GM18951 (cell line): ENCODE measurements around the gene CSF1R.

Experiments used
- POLR2A ChIP-seq: IDR thresholded peaks from 4 replicates; pipeline ENCODE4 v1.6.1; 2011; ENCODE audit warnings: mild to moderate bottlenecking; ENCODE audit not compliant: insufficient read length, insufficient read depth; ENCODE audit errors: extremely low read depth
- in situ Hi-C: fragments of 300-500 bp; cut with MboI; formaldehyde crosslinking; loops from one replicate; pipeline ENCODE4 v1.12.0; 2022; ENCODE audit warnings: low sequenced_read_pairs, mixed read lengths, inconsistent platforms; ENCODE audit not compliant: unreplicated experiment

Gene CSF1R

DNA sequence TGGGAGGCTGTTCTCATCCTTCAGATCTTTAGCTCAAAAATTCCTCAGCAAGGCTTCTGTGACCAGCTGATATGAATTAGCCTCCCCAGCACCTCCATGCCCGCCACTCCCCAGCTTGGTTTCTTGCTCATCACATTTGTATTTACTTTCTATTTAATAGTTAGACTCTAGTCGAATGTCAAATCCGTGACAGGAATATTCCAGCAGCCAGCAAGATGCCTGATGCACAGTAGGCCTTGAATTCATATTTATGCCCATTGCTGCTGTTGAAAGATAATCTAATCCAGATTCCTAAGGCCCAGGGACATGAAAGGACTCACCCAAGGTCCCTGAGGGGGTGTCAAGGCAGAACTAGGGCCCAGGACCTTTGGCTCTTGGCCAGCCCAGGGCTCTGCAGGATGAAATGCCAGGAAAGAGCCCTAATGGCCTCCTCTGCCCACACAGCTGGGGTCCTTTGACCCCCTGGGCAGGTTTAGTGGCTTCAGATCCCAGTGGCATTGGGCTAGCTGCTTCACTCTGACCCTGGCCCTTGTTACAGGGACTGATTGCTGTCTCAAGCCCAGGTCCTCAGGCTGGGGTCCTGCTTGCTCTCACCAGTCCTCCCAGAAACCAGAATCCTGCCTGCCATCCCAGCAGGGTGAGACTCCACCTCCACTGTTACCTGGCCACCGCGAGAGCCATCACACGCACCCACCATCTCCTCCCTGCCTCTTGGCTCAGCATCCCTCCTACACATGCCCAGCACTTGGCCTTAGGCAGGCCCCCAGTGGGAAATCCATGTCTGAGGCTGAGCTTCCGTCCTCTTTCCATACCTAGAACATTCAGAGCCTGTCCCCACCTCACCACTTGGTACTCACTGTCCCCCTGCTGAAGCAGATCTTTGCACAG is 7.3 kb downstream of the CSF1R start:
- in situ Hi-C loops, result no loop called here
- TF ChIP-seq POLR2A, result no peak

DNA sequence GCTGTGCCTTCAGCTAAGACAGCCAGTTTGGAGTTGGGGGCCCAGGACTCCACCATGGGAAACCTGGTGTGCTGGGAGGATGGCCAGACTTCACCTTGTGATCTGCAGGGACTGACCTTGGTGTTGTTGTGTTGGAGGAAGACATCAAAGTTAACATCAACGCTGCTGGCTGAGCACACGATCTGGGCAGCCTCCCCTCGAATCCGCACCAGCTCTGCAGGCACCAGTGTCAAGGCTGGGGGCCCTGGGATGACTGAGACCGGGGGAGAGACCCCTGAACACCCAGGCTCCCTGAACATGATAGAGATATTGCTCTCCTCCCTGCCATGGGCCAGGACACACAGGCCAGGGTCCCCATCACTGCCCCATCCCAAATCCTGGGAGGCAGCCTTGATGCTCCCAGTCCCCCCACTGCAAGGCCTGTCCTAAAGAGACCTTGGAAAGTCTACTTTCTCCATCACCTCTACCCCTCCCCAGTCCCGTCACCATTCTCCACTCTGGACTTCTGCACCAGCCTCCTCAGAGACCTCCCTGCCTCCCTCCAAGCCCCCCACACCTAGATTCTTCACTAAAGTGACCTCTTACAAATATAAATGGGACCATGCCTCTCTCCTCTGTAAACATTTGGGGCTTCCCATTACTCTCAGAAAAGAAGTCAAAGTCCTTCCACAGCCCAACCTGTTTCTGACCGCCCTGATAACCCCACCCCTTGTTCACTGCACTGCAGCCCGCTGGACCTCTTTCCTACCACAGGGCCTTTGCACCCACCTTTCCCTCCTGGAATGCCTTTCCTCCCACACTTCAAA is 8.2 kb downstream of the CSF1R start:
- in situ Hi-C loops, result no loop called here
- TF ChIP-seq POLR2A, result no peak

DNA sequence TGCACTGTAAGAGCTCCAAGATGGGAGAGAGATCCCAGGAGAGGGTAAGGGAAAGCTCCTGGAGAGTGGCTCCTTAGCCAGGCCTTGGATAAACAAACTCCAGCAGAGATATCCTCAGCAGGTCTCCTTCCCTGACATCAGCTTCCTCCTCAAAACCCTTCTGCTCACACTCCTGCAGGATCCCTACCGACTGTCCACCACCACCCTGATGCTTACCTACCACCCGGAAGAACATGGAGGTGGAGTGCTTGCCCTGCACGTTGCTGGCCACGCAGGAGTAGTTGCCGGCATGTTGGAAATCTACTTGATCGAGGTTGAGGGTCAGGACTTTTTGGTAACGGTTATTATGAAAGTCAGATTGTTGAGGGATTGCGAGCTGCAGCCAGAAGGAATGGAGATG is 9.3 kb downstream of the CSF1R start:
- TF ChIP-seq POLR2A, result no peak
- in situ Hi-C loops, result no loop called here

GRCh38 chr5:150075806-150076205 is 10.5 kb downstream of the CSF1R start:
- in situ Hi-C loops, result no loop called here
- TF ChIP-seq POLR2A, result no peak

DNA sequence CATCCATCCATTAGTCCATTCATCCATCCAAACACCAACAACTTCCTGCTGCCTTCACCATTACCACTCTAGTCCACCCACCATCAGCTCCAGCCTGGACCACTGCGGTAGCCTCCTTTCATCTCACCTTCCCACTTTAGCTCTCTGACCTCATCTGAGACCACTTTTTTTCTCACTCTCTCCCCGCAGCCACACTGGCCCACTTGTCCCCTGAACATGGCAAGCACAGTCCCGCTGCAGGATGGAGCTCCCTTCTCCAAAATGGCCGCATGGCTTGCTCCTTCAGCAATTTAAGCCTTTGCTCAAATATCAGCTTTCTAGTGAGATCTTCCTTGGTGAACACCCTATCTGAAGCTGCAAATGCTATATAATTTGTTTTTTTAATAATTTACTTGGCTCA is 11.1 kb downstream of the CSF1R start:
- no peak for TF ChIP-seq POLR2A
- in situ Hi-C loops, result no loop called here

GRCh38 chr5:150073677-150074076 is 12.7 kb downstream of the CSF1R start:
- in situ Hi-C loops, result no loop called here
- no peak for TF ChIP-seq POLR2A

GRCh38 chr5:150073086-150073625 is 13.2 kb downstream of the CSF1R start:
- in situ Hi-C loops, result no loop called here

DNA sequence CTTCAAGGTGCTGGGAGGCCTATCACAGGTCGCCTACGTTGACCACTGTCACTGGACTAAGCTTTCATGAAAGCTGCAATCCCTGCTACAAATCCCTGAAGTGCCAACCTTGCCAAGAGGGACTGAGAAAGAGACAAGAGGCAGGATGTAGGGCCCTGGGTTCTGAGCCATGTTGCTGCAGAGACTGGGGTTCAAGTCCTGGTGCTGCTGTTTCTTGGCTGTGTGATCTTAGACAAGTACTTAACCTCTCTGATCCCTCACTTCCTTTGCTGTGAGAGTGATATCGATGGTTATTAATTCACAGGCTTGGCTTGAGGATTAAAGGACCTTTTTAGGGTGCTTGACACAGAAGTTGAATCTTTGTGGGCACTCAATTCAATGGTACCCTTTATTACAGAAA is 15.5 kb downstream of the CSF1R start:
- no peak for TF ChIP-seq POLR2A
- in situ Hi-C loops, result no loop called here

More at GRCh38 chr5:150073086-150073625, 13.2 kb downstream of the CSF1R start:
- TF ChIP-seq POLR2A, result no peak

DNA sequence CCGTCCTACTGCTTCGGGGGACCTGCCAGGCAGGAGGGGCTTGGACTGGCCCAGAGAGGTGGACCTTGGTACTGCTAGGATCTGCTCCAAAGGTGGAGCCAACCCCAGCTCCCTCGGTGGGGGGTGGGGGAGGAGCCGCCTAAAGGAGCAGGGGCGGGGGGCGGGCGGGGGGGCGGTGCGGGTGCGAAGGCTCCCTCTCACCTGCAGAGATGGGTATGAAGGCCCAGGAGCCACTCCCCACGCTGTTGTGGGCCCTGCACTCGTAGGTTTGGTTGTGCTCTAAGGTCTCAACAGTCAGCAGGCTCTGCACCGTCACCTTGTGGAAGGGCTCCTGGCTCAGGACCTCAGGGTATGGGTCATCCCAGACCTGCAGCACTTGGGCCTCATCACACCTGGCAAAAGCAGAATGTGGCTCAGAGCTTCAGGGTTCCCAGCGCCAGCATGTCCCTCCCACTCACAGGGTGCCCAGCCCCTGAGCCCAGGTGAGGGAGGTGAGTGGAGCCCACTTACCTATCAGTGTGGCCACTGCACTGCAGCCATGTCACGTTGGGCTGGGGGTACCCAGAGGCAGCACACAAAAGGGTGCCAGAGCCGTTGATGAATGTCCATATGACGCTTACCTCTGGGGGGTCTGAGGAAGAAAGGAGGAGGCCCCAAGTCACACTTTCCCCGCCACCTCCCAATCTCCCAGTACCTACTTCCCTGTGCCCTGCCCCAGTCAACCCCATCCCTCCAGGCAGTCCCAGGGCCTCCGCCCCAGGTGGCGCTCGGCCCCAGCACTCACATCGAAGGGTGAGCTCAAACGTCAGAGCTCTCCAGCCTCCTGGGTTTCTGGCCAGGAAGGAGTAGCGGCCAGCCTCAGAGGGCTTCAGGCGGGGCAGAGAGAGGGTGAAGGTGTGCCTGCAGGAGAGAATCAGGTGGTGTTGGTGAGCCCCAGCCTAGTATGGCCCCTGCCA is 16.4 kb downstream of the CSF1R start:
- no peak for TF ChIP-seq POLR2A
- in situ Hi-C loops, result no loop called here

GRCh38 chr5:150068961-150069645 is 17.3 kb downstream of the CSF1R start:
- TF ChIP-seq POLR2A, result no peak
- in situ Hi-C loops, result no loop called here

DNA sequence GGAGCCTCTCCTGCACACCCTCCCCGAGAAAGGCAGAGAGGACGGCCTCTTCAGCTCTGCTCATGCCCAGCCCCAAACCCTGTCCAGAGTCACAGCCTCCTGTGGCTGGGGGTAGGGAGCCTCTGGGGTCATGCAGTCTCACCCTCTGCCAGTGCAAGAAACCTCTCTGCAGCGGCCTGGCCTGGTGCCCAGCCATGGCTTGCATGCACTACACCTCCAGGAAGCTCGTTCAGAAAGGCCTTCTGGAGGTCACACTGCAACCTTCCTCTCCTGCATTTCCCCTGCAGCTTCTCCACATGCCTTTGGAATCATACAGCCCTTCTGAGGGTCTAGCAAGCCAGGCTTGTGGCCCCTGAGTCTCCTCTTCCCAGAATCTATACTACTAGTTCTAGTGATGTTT is 17.9 kb downstream of the CSF1R start:
- TF ChIP-seq POLR2A, result no peak
- in situ Hi-C loops, result no loop called here

- no peak for TF ChIP-seq POLR2A
- in situ Hi-C loops, result no loop called here
These were observed 18.3 kb downstream of the CSF1R start for GRCh38 chr5:150068071-150068470.
